H54 (cell line): ENCODE measurements around the gene STRADA.

ENCODE experiments used
- DNase-seq: peaks from one replicate; pipeline ENCODE4 v3.0.0; 2011; ENCODE audit warnings: low spot score, mixed read lengths; ENCODE audit not compliant: insufficient read length
- FAIRE-seq: peaks from 3 replicates; lab custom pipeline; 2011; peaks lifted over from hg19 to GRCh38; lab: Jason Lieb, UNC
- POLR2A ChIP-seq: IDR thresholded peaks from 2 replicates; pipeline ENCODE4 v1.6.1; 2011; ENCODE audit warnings: low read depth, mild to moderate bottlenecking, low read length

STRADA gene

GRCh38 chr17:63675607-63676546 lies 65.7 kb downstream of the STRADA start:
- peak; percentile 62 for FAIRE-seq
- TF ChIP-seq POLR2A, result no peak
- peak; percentile 82 for DNase-seq

- DNase-seq (no peak), FAIRE-seq (peak; percentile 74)
- no peak for TF ChIP-seq POLR2A
Measured at GRCh38 chr17:63675231-63675606, 66.4 kb downstream of the STRADA start.

GRCh38 chr17:63672856-63673255 lies 68.7 kb downstream of the STRADA start:
- TF ChIP-seq POLR2A, result no peak
- DNase-seq, result no peak
- no peak for FAIRE-seq

- TF ChIP-seq POLR2A, result no peak
- DNase-seq (no peak), FAIRE-seq (no peak)
Measured at GRCh38 chr17:63665527-63666214, 75.9 kb downstream of the STRADA start.

GRCh38 chr17:63659850-63660249 lies 81.7 kb downstream of the STRADA start:
- no peak for FAIRE-seq
- no peak for TF ChIP-seq POLR2A
- DNase-seq, result no peak

- FAIRE-seq (no peak), DNase-seq (no peak)
- no peak for TF ChIP-seq POLR2A
Measured at GRCh38 chr17:63658366-63658765, 83.2 kb downstream of the STRADA start.

GRCh38 chr17:63657786-63658185 lies 83.8 kb downstream of the STRADA start:
- FAIRE-seq (no peak), DNase-seq (no peak)
- TF ChIP-seq POLR2A, result no peak

GRCh38 chr17:63653050-63653449 lies 88.5 kb downstream of the STRADA start:
- no peak for TF ChIP-seq POLR2A
- FAIRE-seq, result no peak
- DNase-seq, result no peak
